K562 (cell line): ENCODE data around the gene CLTB. TPM values are rescaled to one million over a fixed set of nuclear protein-coding genes. Genes with fewer than 3 reads are reported as not detected.

ENCODE experiments used
- ASH1L ChIP-seq: fragments of 450-650 bp; IDR thresholded peaks from 2 replicates; pipeline ENCODE4 v1.6.1; 2018; ENCODE audit warnings: borderline replicate concordance, mild to moderate bottlenecking, low read depth; ENCODE audit not compliant: partially characterized antibody
- ATF1 ChIP-seq, 2 experiments: fragments of 450-650 bp in 1 of 2; IDR thresholded peaks; 2 replicates each; pipeline ENCODE4 v1.6.1; 2016; ENCODE audit warnings: missing compliant biosample characterization in 1 of 2, missing genetic modification characterization in 1 of 2
- CHD1 ChIP-seq: fragments of 200-600 bp; sonication (generic); IDR thresholded peaks from one replicate; pipeline ENCODE4 v1.6.1; 2012; ENCODE audit warnings: mild to moderate bottlenecking, moderate library complexity, low read length, inconsistent platforms
- ELF2 ChIP-seq: fragments of 250-450 bp; sonication (Bioruptor Pico); IDR thresholded peaks from 2 replicates; pipeline ENCODE4 v1.5.0; 2021; ENCODE audit warnings: mild to moderate bottlenecking
- FOXJ3 ChIP-seq: sonication (generic); formaldehyde crosslinking; IDR thresholded peaks from 2 replicates; pipeline ENCODE4 v1.4.0; 2020; ENCODE audit warnings: mild to moderate bottlenecking, missing genetic modification reagents
- GTF2F1 ChIP-seq: IDR thresholded peaks from 2 replicates; pipeline ENCODE4 v1.6.1; 2011; ENCODE audit warnings: low read depth, low read length, improper control_type of control experiment
- HDAC3 ChIP-seq: fragments of 450-650 bp; IDR thresholded peaks from 2 replicates; pipeline ENCODE4 v1.6.1; 2018; ENCODE audit warnings: borderline replicate concordance, mild to moderate bottlenecking, moderate library complexity; ENCODE audit not compliant: partially characterized antibody
- KLF1 ChIP-seq: fragments of 450-650 bp; IDR thresholded peaks from 2 replicates; pipeline ENCODE4 v1.6.1; 2016; ENCODE audit warnings: missing genetic modification characterization, missing compliant biosample characterization
- KLF6 ChIP-seq: fragments of 250-450 bp; sonication (Bioruptor Pico); IDR thresholded peaks from 2 replicates; pipeline ENCODE4 v1.4.0; 2020; ENCODE audit warnings: mild to moderate bottlenecking, moderate library complexity, borderline replicate concordance
- NBN ChIP-seq: fragments of 450-650 bp; IDR thresholded peaks from 2 replicates; pipeline ENCODE4 v1.6.1; 2016; ENCODE audit warnings: low read depth, mild to moderate bottlenecking
- NFATC3 ChIP-seq: fragments of 450-650 bp; IDR thresholded peaks from 2 replicates; pipeline ENCODE4 v1.6.1; 2017; ENCODE audit warnings: mild to moderate bottlenecking
- RBM15 ChIP-seq: fragments of 200-400 bp; formaldehyde crosslinking; IDR thresholded peaks from 2 replicates; pipeline ENCODE4 v1.6.1; 2018; ENCODE audit warnings: mild to moderate bottlenecking, low read length, moderate library complexity; ENCODE audit not compliant: insufficient read depth
- TBL1XR1 ChIP-seq, 2 experiments: IDR thresholded peaks; 2 replicates each; pipeline ENCODE4 v1.6.1; 2012; ENCODE audit warnings: improper control_type of control experiment in 2 of 2, low read length in 2 of 2, mild to moderate bottlenecking in 1 of 2
- WHSC1 ChIP-seq: IDR thresholded peaks from one replicate; pipeline ENCODE4 v1.6.1; 2012; ENCODE audit warnings: low read length, control low read depth, inconsistent platforms
- ZNF124 ChIP-seq: sonication (generic); formaldehyde crosslinking; IDR thresholded peaks from 2 replicates; pipeline ENCODE4 v1.8.1; 2022; ENCODE audit warnings: missing genetic modification reagents
- ZNF175 ChIP-seq: fragments of 200-800 bp; sonication (Bioruptor generic); IDR thresholded peaks from 2 replicates; pipeline ENCODE4 v1.6.1; 2016; ENCODE audit warnings: low read depth, mild to moderate bottlenecking, missing genetic modification characterization, missing compliant biosample characterization
- ZNF354B ChIP-seq: fragments of 250-450 bp; sonication (Bioruptor Pico); IDR thresholded peaks from 2 replicates; pipeline ENCODE4 v1.4.0; 2020
- polyA plus RNA-seq, 8 experiments: library from polyadenylated mRNA; depleted of rRNA in 4 of 8; stranded (reverse) in 5 of 8; unstranded in 3 of 8; fragments of >200 nt; fragmentation: Nextera tagmentation in 2 of 8; fragmentation: Illumina TruSeq in 1 of 8; extraction: Ambion mirVana in 2 of 8; extraction: Trizol in 1 of 8; gene quantifications; 2 replicates each; pipeline versions ENCODE4 v1.2.1 to v1.2.3, GENCODE V29; 2011 to 2014; ENCODE audit warnings: inconsistent platforms in 1 of 8, missing spikeins in 1 of 8
- total RNA-seq, 7 experiments: library from RNA; depleted of rRNA in 6 of 7; stranded (reverse); fragments of >200 nt in 6 of 7; fragmentation: Illumina TruSeq in 2 of 7; extraction: Trizol in 2 of 7; gene quantifications; 2 replicates each; pipeline versions ENCODE4 v1.2.1 to v1.2.3, GENCODE V29; 2011 to 2021; ENCODE audit warnings: low replicate concordance in 1 of 7
- TF ChIP-seq, protein P1 (sequence below): fragments of 450-650 bp; IDR thresholded peaks from 2 replicates; pipeline ENCODE4 v1.6.1; 2018; ENCODE audit not compliant: partially characterized antibody
- TF ChIP-seq, protein P2 (sequence below): sonication (generic); formaldehyde crosslinking; IDR thresholded peaks from 2 replicates; pipeline ENCODE4 v1.5.0; 2020; ENCODE audit warnings: missing genetic modification reagents
- TF ChIP-seq, protein P3 (sequence below): fragments of 450-650 bp; IDR thresholded peaks from 2 replicates; pipeline ENCODE4 v1.6.1; 2016
- TF ChIP-seq, protein P4 (sequence below): sonication (generic); formaldehyde crosslinking; IDR thresholded peaks from 2 replicates; pipeline ENCODE4 v1.8.0; 2022; ENCODE audit warnings: missing genetic modification reagents, mild to moderate bottlenecking, moderate library complexity, borderline replicate concordance
- TF ChIP-seq, protein P5 (sequence below): sonication (generic); formaldehyde crosslinking; IDR thresholded peaks from 2 replicates; pipeline ENCODE4 v1.9.0; 2022; ENCODE audit warnings: mild to moderate bottlenecking, missing genetic modification reagents

CLTB gene
- total and polyA plus RNA-seq, 9 of the 15 experiments (the other 6 are each of a cell fraction or from before 2014, with no cell fraction given): 1.8 to 117 (median 39.0) TPM

DNA sequence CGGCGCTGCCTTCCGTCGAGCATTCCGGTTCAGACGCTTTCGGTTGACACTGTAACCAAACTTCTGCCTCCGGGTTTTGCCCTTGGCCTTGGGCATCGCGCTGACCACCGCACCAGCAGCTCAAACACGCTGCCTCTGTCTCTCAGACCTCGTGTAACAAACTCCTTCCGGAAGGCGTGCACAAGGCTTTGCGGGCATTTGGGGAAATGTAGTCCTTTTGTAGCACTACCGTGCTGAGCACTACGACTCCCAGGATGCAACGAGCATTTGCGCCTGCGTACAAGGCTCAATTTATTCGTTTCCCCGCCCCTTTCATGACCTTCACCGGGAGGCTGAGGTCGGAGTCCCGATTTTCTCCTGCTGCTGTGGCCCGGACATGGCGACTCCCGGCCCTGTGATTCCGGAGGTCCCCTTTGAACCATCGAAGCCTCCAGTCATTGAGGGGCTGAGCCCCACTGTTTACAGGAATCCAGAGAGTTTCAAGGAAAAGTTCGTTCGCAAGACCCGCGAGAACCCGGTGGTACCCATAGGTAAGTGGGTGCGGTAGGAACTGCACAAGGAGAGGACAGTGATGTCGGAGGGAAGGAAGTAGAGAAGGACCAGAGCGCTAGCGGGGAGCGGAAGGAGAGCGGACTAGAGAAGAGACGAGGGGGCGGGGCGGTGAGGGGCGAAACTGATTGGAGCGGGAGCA is 27.8 kb downstream of the CLTB start, which contains the start of the genes HIGD2A and NOP16 (continued):
- TF ChIP-seq KLF1 (tag): peak; percentile 36; the same call in 1 of the 2 replicates
- peak; percentile 35 for TF ChIP-seq CHD1
- no peak for TF ChIP-seq FOXJ3 (CRISPR knock-in tag)
- TF ChIP-seq ELF2: peak; percentile 89
- TF ChIP-seq NBN: peak; percentile 99
- TF ChIP-seq ZNF175: peak; percentile 38; the same call in 1 of the 2 replicates
- TF ChIP-seq, protein P1, sequence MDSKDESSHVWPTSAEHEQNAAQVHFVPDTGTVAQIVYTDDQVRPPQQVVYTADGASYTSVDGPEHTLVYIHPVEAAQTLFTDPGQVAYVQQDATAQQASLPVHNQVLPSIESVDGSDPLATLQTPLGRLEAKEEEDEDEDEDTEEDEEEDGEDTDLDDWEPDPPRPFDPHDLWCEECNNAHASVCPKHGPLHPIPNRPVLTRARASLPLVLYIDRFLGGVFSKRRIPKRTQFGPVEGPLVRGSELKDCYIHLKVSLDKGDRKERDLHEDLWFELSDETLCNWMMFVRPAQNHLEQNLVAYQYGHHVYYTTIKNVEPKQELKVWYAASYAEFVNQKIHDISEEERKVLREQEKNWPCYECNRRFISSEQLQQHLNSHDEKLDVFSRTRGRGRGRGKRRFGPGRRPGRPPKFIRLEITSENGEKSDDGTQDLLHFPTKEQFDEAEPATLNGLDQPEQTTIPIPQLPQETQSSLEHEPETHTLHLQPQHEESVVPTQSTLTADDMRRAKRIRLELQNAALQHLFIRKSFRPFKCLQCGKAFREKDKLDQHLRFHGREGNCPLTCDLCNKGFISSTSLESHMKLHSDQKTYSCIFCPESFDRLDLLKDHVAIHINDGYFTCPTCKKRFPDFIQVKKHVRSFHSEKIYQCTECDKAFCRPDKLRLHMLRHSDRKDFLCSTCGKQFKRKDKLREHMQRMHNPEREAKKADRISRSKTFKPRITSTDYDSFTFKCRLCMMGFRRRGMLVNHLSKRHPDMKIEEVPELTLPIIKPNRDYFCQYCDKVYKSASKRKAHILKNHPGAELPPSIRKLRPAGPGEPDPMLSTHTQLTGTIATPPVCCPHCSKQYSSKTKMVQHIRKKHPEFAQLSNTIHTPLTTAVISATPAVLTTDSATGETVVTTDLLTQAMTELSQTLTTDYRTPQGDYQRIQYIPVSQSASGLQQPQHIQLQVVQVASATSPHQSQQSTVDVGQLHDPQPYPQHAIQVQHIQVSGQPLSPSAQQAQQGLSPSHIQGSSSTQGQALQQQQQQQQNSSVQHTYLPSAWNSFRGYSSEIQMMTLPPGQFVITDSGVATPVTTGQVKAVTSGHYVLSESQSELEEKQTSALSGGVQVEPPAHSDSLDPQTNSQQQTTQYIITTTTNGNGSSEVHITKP: peak; percentile 63
- TF ChIP-seq GTF2F1: peak; percentile 33; the same call in 1 of the 2 replicates
- peak; percentile 85 for TF ChIP-seq HDAC3
- peak; percentile 72 for TF ChIP-seq ASH1L
- TF ChIP-seq TBL1XR1 (IDR thresholded peaks at IDR 0.05; ENCODE audit: low read length in 2 of 2): peak in 1 of 2 experiments; percentile 74; a peak in 2 of 4 replicates
- no peak for TF ChIP-seq WHSC1
- no peak for TF ChIP-seq RBM15
- TF ChIP-seq NFATC3: peak; percentile 76; the same call in 1 of the 2 replicates
- TF ChIP-seq, protein P2, sequence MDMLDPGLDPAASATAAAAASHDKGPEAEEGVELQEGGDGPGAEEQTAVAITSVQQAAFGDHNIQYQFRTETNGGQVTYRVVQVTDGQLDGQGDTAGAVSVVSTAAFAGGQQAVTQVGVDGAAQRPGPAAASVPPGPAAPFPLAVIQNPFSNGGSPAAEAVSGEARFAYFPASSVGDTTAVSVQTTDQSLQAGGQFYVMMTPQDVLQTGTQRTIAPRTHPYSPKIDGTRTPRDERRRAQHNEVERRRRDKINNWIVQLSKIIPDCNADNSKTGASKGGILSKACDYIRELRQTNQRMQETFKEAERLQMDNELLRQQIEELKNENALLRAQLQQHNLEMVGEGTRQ (CRISPR knock-in tag): no peak
- TF ChIP-seq ATF1 (CRISPR knock-in tag; IDR thresholded peaks at IDR 0.05): no peak
- TF ChIP-seq ATF1 (tag; IDR thresholded peaks at IDR 0.05): peak; percentile 87
- TF ChIP-seq, protein P3, sequence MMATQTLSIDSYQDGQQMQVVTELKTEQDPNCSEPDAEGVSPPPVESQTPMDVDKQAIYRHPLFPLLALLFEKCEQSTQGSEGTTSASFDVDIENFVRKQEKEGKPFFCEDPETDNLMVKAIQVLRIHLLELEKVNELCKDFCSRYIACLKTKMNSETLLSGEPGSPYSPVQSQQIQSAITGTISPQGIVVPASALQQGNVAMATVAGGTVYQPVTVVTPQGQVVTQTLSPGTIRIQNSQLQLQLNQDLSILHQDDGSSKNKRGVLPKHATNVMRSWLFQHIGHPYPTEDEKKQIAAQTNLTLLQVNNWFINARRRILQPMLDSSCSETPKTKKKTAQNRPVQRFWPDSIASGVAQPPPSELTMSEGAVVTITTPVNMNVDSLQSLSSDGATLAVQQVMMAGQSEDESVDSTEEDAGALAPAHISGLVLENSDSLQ: peak; percentile 69; the same call in 1 of the 2 replicates
- no peak for TF ChIP-seq ZNF124 (CRISPR knock-in tag)
- TF ChIP-seq, protein P4, sequence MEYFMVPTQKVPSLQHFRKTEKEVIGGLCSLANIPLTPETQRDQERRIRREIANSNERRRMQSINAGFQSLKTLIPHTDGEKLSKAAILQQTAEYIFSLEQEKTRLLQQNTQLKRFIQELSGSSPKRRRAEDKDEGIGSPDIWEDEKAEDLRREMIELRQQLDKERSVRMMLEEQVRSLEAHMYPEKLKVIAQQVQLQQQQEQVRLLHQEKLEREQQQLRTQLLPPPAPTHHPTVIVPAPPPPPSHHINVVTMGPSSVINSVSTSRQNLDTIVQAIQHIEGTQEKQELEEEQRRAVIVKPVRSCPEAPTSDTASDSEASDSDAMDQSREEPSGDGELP (CRISPR knock-in tag): peak; percentile 86
- TF ChIP-seq KLF6: peak; percentile 73; the same call in 1 of the 2 replicates
- no peak for TF ChIP-seq ZNF354B
- TF ChIP-seq, protein P5, sequence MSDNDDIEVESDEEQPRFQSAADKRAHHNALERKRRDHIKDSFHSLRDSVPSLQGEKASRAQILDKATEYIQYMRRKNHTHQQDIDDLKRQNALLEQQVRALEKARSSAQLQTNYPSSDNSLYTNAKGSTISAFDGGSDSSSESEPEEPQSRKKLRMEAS (CRISPR knock-in tag): peak; percentile 99
